GM21619 (cell line): ENCODE measurements around the gene ZBTB4.

Source experiments
- ATAC-seq: cut with Tn5 transposase; IDR thresholded peaks from one replicate; pipeline ENCODE4 v1.9.1; 2021; ENCODE audit not compliant: unreplicated experiment

The ZBTB4 gene

GRCh38 chr17:7426896-7427489 lies 52.4 kb downstream of the ZBTB4 start:
- no peak for ATAC-seq

- no peak for ATAC-seq
These were observed 53.1 kb downstream of the ZBTB4 start for GRCh38 chr17:7426203-7426863.

GRCh38 chr17:7425756-7426155 lies 53.7 kb downstream of the ZBTB4 start:
- ATAC-seq = no peak

- no peak for ATAC-seq
These were observed 54.1 kb downstream of the ZBTB4 start, which contains the start of gene SPEM2 for GRCh38 chr17:7425316-7425715. Gene SPEM2 (plus strand): TSS chr17:7425616. CDS start chr17:7425689, 73 bp downstream.

- no peak for ATAC-seq
These were observed 55.8 kb downstream of the ZBTB4 start for GRCh38 chr17:7423679-7424078.

GRCh38 chr17:7421186-7421585 lies 58.2 kb downstream of the ZBTB4 start:
- ATAC-seq = no peak

- no peak for ATAC-seq
These were observed 59.4 kb downstream of the ZBTB4 start, which contains the start of gene SPEM1 for GRCh38 chr17:7419819-7420610. Gene SPEM1 (plus strand): TSS chr17:7420324. CDS start chr17:7420385, 61 bp downstream.

- no peak for ATAC-seq
These were observed 60.8 kb downstream of the ZBTB4 start for GRCh38 chr17:7418472-7419152.

- no peak for ATAC-seq
These were observed 62.3 kb downstream of the ZBTB4 start for GRCh38 chr17:7417056-7417655.

GRCh38 chr17:7416323-7416722 lies 63.1 kb downstream of the ZBTB4 start:
- no peak for ATAC-seq

- ATAC-seq = no peak
These were observed 63.6 kb downstream of the ZBTB4 start for GRCh38 chr17:7415784-7416183.

GRCh38 chr17:7414837-7415236 lies 64.6 kb downstream of the ZBTB4 start:
- ATAC-seq = no peak

- no peak for ATAC-seq
These were observed 66.0 kb downstream of the ZBTB4 start for GRCh38 chr17:7413346-7413985.

GRCh38 chr17:7411427-7411750 lies 68.0 kb downstream of the ZBTB4 start:
- no peak for ATAC-seq

GRCh38 chr17:7410634-7411426 lies 68.6 kb downstream of the ZBTB4 start:
- no peak for ATAC-seq

GRCh38 chr17:7409716-7410115 lies 69.7 kb downstream of the ZBTB4 start:
- ATAC-seq = no peak
